CD14-positive monocyte (primary cell): Measurements from ENCODE around the gene DHX32. TPM values are rescaled to one million over a fixed set of nuclear protein-coding genes. Genes with fewer than 3 reads are reported as not detected.

Source experiments
- DNase-seq, 3 donors: peaks; one replicate each; pipeline ENCODE4 v3.0.0-alpha.2; 2011 to 2022
- H2AFZ ChIP-seq: 2 replicates; pipeline ENCODE4 v1.6.0; 2012; ENCODE audit warnings: mild to moderate bottlenecking, low read depth, low read length, inconsistent platforms; ENCODE audit not compliant: insufficient read depth, poor library complexity, severe bottlenecking
- H3K27ac ChIP-seq, 2 donors: 1 replicate in 1 of 2; 2 replicates in 1 of 2; pipeline ENCODE4 v1.5.1; 2012 to 2013; ENCODE audit warnings: low read length in 2 of 2, control low read depth in 1 of 2, inconsistent platforms in 1 of 2, low read depth in 1 of 2, mild to moderate bottlenecking in 1 of 2
- H3K27me3 ChIP-seq, 2 donors: one replicate each; pipeline versions ENCODE4 v1.6.0 to v1.6.1; 2011 to 2013; ENCODE audit warnings: low read length in 2 of 2; ENCODE audit not compliant: control insufficient read depth in 2 of 2, insufficient read depth in 2 of 2
- H3K36me3 ChIP-seq, 2 donors: replicated peaks in 1 of 2; 1 replicate in 1 of 2; 2 replicates in 1 of 2; pipeline versions ENCODE4 v1.5.1 to v1.6.1; 2012 to 2013; ENCODE audit warnings: low read length in 2 of 2, control low read depth in 1 of 2, inconsistent platforms in 1 of 2, mild to moderate bottlenecking in 1 of 2; ENCODE audit not compliant: insufficient read depth in 2 of 2, control insufficient read depth in 1 of 2
- H3K4me1 ChIP-seq, 2 donors: 1 replicate in 1 of 2; 2 replicates in 1 of 2; pipeline versions ENCODE4 v1.5.1 to v1.6.1; 2012 to 2013; ENCODE audit warnings: low read length in 2 of 2, control low read depth in 1 of 2, inconsistent platforms in 1 of 2, mild to moderate bottlenecking in 1 of 2, moderate library complexity in 1 of 2; ENCODE audit not compliant: insufficient read depth in 2 of 2, control insufficient read depth in 1 of 2
- H3K4me2 ChIP-seq: replicated peaks from 2 replicates; pipeline ENCODE3; 2012; ENCODE audit warnings: low read length, moderate library complexity, mild to moderate bottlenecking; ENCODE audit not compliant: poor library complexity, severe bottlenecking; ENCODE audit errors: extremely low read depth
- H3K4me3 ChIP-seq, 3 experiments: fragments of 200-600 bp in 1 of 3; sonication (generic) in 1 of 3; replicated peaks in 1 of 3; 1 replicate in 2 of 3; 2 replicates in 1 of 3; pipeline ENCODE4 v1.5.1; 2011 to 2013; ENCODE audit warnings: low read length in 3 of 3, mild to moderate bottlenecking in 3 of 3, control low read depth in 2 of 3, low read depth in 2 of 3, inconsistent platforms in 1 of 3, moderate library complexity in 1 of 3
- H3K79me2 ChIP-seq: 2 replicates; pipeline ENCODE4 v1.6.0; 2012; ENCODE audit warnings: mild to moderate bottlenecking, control low read depth, inconsistent platforms, low read length, moderate library complexity; ENCODE audit not compliant: insufficient read depth
- H3K9ac ChIP-seq: 2 replicates; pipeline ENCODE4 v1.6.0; 2017; ENCODE audit warnings: low read length, mild to moderate bottlenecking; ENCODE audit not compliant: insufficient read depth, poor library complexity, severe bottlenecking
- H3K9me3 ChIP-seq, 2 donors: replicated peaks in 1 of 2; 1 replicate in 1 of 2; 2 replicates in 1 of 2; pipeline versions ENCODE4 v1.5.1 to v1.6.1; 2012 to 2013; ENCODE audit warnings: low read length in 2 of 2, control low read depth in 1 of 2; ENCODE audit not compliant: control insufficient read depth in 1 of 2, insufficient read depth in 1 of 2
- H4K20me1 ChIP-seq: 2 replicates; pipeline ENCODE4 v1.6.0; 2012; ENCODE audit warnings: mild to moderate bottlenecking, low read length, control low read depth, moderate library complexity; ENCODE audit not compliant: insufficient read depth
- H3K27ac Mint-ChIP-seq, 7 donors: one replicate each; pipeline ENCODE4 v1.8.0; 2020; ENCODE audit warnings: mild to moderate bottlenecking in 7 of 7, mixed read lengths in 7 of 7, moderate library complexity in 6 of 7, inconsistent platforms in 2 of 7
- H3K27me3 Mint-ChIP-seq, 3 donors: one replicate each; pipeline ENCODE4 v1.8.0; 2021 to 2022; ENCODE audit warnings: low read depth in 3 of 3, mild to moderate bottlenecking in 3 of 3, mixed read lengths in 3 of 3, moderate library complexity in 3 of 3, inconsistent platforms in 1 of 3
- H3K36me3 Mint-ChIP-seq, 2 donors: one replicate each; pipeline ENCODE4 v1.8.0; 2020; ENCODE audit warnings: mixed read lengths in 2 of 2, inconsistent platforms in 1 of 2, mild to moderate bottlenecking in 1 of 2
- H3K4me1 Mint-ChIP-seq: one replicate; pipeline ENCODE4 v1.8.0; 2020; ENCODE audit warnings: mild to moderate bottlenecking, mixed read lengths
- H3K4me3 Mint-ChIP-seq, 2 donors: one replicate each; pipeline ENCODE4 v1.8.0; 2020; ENCODE audit warnings: mild to moderate bottlenecking in 2 of 2, mixed read lengths in 2 of 2, moderate library complexity in 1 of 2
- H3K9me3 Mint-ChIP-seq, 7 donors: one replicate each; pipeline ENCODE4 v1.8.0; 2020 to 2022; ENCODE audit warnings: mixed read lengths in 7 of 7, mild to moderate bottlenecking in 6 of 7, moderate library complexity in 6 of 7, inconsistent platforms in 2 of 7
- CTCF ChIP-seq: fragments of 200-600 bp; IDR thresholded peaks from one replicate; pipeline ENCODE4 v1.8.0; 2022; ENCODE audit warnings: antibody characterized with exemption, mild to moderate bottlenecking
- WGBS: methylation state at CpG from one replicate; pipeline ENCODE4 v1.1.5; 2013; ENCODE audit warnings: missing lambda C conversion rate; ENCODE audit not compliant: insufficient coverage; 5-methylcytosine and 5-hydroxymethylcytosine counted together
- intact Hi-C, 2 donors: fragments of 100-400 bp; cut with micrococcal nuclease; formaldehyde crosslinking; loops; one replicate each; pipeline versions ENCODE4 v1.15.0 to v1.15.1; 2023
- polyA plus RNA-seq, 3 donors: library from polyadenylated mRNA; depleted of rRNA in 1 of 3; unstranded in 2 of 3; stranded (reverse) in 1 of 3; fragments of 300-500 nt in 2 of 3; fragments of >200 nt in 1 of 3; fragmentation: Illumina TruSeq in 2 of 3; gene quantifications; 1 replicate in 2 of 3; 2 replicates in 1 of 3; pipeline ENCODE4 v1.2.3, GENCODE V29; 2012 to 2021

DHX32 gene
- polyA plus RNA-seq, 3 donors, result 6.0 to 20.5 (median 16.4) TPM

DNA sequence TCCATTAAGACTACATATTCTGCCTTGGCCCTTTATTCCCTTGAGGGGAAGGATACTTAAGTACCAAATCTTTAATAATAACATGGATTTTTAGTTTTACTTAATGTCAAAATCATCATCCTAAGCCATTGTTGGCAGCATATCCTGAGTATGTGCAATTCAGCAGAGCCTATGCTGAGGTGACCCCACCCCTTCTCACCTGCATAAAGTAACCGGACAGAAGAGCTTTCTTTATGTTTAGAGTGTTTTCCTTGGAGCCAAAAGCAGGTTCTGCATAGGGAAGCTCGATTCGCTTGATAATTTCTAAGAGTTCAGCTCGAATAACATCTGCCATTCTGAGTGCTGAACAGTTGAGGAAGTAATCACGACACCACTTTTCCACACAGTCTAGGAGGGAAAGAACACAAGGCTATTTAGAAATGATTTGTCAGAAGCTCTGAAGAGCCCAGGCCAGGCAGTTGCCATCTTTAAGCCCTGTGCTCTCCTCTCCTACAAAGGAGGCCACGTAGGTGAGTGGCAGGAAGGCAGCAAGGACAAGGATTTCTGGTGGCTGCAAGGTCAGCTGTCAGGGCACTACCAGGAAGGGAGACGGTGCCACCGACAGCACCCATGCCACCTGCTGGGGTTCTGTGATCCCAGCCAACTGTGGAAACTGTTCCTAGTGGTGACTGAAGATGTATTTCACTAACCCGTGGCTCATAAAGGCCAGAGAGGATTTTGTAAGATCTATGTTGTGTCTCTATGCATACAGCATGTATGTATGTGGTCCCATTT, 42.1 kb downstream of the DHX32 start:
- H3K27me3 Mint-ChIP-seq, result peaks cover 0 to 2% (median 1%) of the 10 kb centered on the region in 3 donors
- no peaks in the 10 kb centered on the region for H3K9me3 ChIP-seq
- peaks cover 76 to 97% of the 10 kb centered on the region in 2 donors for H3K36me3 ChIP-seq
- peak overlapping the region in 2 of 7 donors; percentile 23 to 72 for H3K27ac Mint-ChIP-seq
- TF ChIP-seq CTCF, result no peak
- H4K20me1 ChIP-seq, result no peaks in the 10 kb centered on the region
- no peak overlapping the region for H3K4me3 ChIP-seq
- H3K79me2 ChIP-seq, result no peaks in the 10 kb centered on the region
- H3K4me1 Mint-ChIP-seq, result no peaks in the 10 kb centered on the region
- H3K27me3 ChIP-seq, result no peaks in the 10 kb centered on the region
- WGBS, result 100% methylated on average over 3 of the region's 9 CpGs
- H2AFZ ChIP-seq, result no peak overlapping the region
- no peak overlapping the region for H3K4me2 ChIP-seq
- no peak overlapping the region for H3K27ac ChIP-seq
- H3K9ac ChIP-seq, result no peak overlapping the region
- intact Hi-C loops, result no loop called here
- no peak overlapping the region for H3K4me3 Mint-ChIP-seq
- H3K9me3 Mint-ChIP-seq, result no peaks in the 10 kb centered on the region
- peaks cover 80 to 88% of the 10 kb centered on the region in 2 donors for H3K36me3 Mint-ChIP-seq
- no peak for DNase-seq
- H3K4me1 ChIP-seq, result no peaks in the 10 kb centered on the region

DNA sequence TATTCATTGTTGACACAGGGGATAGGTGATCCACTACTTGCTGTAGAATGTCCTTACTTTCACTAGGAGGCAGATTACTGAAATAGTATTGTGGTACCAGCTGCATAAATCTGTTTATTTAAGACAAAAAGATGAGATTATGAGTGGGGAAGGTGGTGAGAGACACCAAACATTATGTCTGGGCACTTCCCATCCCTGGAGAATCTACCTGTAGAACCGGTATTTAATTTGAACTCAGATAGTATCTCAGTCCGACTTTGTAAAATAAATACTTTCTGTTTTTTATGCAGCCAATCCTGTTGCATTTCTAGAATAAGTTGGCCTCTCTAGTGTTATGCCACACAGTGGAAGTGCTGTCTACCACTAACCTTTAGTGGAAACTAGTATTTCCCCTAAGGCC, 44.3 kb downstream of the DHX32 start:
- Histone ChIP-seq H3K9me3 (no peaks in the 10 kb centered on the region), H3K27ac (no peak overlapping the region), H3K4me3 (no peak overlapping the region), H3K27me3 (no peaks in the 10 kb centered on the region), H3K4me1 (no peaks in the 10 kb centered on the region), H4K20me1 (no peaks in the 10 kb centered on the region), H3K36me3 (peaks cover 89 to 98% of the 10 kb centered on the region in 2 donors), H3K9ac (no peak overlapping the region), H2AFZ (no peak overlapping the region), H3K4me2 (no peak overlapping the region), H3K79me2 (no peaks in the 10 kb centered on the region)
- intact Hi-C loops, result no loop called here
- no peak for DNase-seq
- H3K9me3 Mint-ChIP-seq, result no peaks in the 10 kb centered on the region
- peaks cover 0 to 2% (median 1%) of the 10 kb centered on the region in 3 donors for H3K27me3 Mint-ChIP-seq
- H3K27ac Mint-ChIP-seq, result no peak overlapping the region
- TF ChIP-seq CTCF, result no peak
- 100% methylated on average over 1 of the region's 2 CpGs for WGBS
- no peaks in the 10 kb centered on the region for H3K4me1 Mint-ChIP-seq
- no peak overlapping the region for H3K4me3 Mint-ChIP-seq
- peaks cover 84 to 96% of the 10 kb centered on the region in 2 donors for H3K36me3 Mint-ChIP-seq
